Measurements from ENCODE around the gene WNK1. TPM values are rescaled to one million over a fixed set of nuclear protein-coding genes. Genes with fewer than 3 reads are reported as not detected.
"Not testable (repeated sequence)": the region's sequence is repeated elsewhere in the genome, so short reads cannot be mapped to it uniquely, and the experiment has no call there.

WNK1 gene
- total and polyA plus RNA-seq, 12 donors = 14.2 to 315 (median 123) TPM

DNA sequence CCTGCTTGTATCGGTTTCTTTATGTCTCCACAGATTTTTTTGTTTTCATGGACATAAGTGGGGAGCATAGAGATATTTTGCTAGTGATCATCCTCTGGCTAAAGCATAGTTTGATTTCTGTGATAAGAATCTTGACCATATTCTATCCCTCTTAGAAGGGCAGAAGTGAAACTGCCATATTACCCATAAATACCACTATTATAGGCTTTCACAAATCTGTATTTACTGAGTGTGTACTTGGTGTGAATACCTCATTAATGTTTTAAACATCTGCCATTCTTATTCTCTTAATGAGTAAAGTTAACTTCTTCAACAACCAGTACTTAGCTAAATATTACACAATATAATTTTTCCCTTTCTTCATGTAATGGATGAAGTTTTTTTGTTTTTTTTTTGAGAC lies 16.1 kb downstream of the WNK1 start:
- H3K4me3 ChIP-seq = no peak overlapping the region
- H3K36me3 ChIP-seq (replicated peaks in 1 of 2) = no peaks in the 10 kb centered on the region
- TF ChIP-seq CTCF (IDR thresholded peaks at IDR 0.05) (no peak), POLR2A (IDR thresholded peaks at IDR 0.05) (no peak)
- intact Hi-C loops (cut with DNase I) = no loop called here
- 91 to 100% (median 97%) methylated on average over 1 of the region's 1 CpG for WGBS, 4 donors
- peaks cover 0 to 45% of the 10 kb centered on the region in 2 donors for H3K4me1 ChIP-seq (replicated peaks in 1 of 2)
- H3K27me3 ChIP-seq = no peaks in the 10 kb centered on the region
- no peak overlapping the region for H3K27ac ChIP-seq
- no peak for DNase-seq
- H3K9me3 ChIP-seq (replicated peaks in 1 of 3) = no peaks in the 10 kb centered on the region

- intact Hi-C loops (cut with DNase I) = no loop called here
- 67 to 74% (median 68%) methylated on average over 2 of the region's 2 CpGs for WGBS, 4 donors
- H3K27ac ChIP-seq = no peak overlapping the region
- DNase-seq = no peak
- no peak overlapping the region for H3K4me3 ChIP-seq
- H3K9me3 ChIP-seq (replicated peaks in 1 of 3) = no peaks in the 10 kb centered on the region
- peaks cover 8 to 61% of the 10 kb centered on the region in 2 donors for H3K4me1 ChIP-seq (replicated peaks in 1 of 2)
- TF ChIP-seq CTCF (IDR thresholded peaks at IDR 0.05) (no peak), POLR2A (IDR thresholded peaks at IDR 0.05) (no peak)
- H3K36me3 ChIP-seq (replicated peaks in 1 of 2) = no peaks in the 10 kb centered on the region
- H3K27me3 ChIP-seq = no peaks in the 10 kb centered on the region
Measured at GRCh38 chr12:770479-770878, 18.1 kb downstream of the WNK1 start.

DNA sequence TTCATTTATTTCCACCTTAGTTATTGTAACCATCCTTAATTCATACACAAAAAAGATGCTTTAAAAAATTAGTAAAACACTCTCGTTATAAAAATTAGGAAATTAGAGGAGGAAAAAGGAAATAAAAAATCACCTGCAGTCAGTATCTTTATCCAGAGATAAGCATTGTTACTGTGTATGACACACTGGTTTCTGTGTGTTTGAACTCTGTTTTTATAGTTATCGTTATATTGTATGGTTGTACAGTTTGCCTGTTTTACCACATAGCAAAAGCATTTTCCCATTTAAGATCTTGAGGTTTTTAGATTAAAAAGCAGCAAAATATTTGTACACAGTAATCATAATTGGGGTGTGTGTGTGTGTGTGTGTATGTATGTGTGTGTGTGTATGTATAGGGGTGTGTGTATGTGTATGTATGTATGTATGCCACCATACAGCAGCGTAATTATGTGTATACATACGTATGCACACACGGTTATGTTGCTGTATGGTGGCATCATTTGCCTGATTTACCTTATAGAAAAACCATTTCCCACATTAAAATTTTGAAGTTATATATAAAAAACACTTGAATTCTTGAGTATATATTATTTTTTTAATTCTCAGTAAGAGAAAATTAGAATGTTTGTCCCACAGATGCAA lies 19.8 kb downstream of the WNK1 start:
- peaks cover 8 to 62% of the 10 kb centered on the region in 2 donors for H3K4me1 ChIP-seq (replicated peaks in 1 of 2)
- intact Hi-C loops (cut with DNase I) = no loop called here
- no peaks in the 10 kb centered on the region for H3K9me3 ChIP-seq (replicated peaks in 1 of 3)
- WGBS, 4 donors = 85 to 94% (median 87%) methylated on average over 5 of the region's 5 CpGs
- no peak overlapping the region for H3K4me3 ChIP-seq
- no peaks in the 10 kb centered on the region for H3K36me3 ChIP-seq (replicated peaks in 1 of 2)
- DNase-seq = no peak
- H3K27me3 ChIP-seq = no peaks in the 10 kb centered on the region
- no peak overlapping the region for H3K27ac ChIP-seq
- TF ChIP-seq CTCF (IDR thresholded peaks at IDR 0.05) (no peak), POLR2A (IDR thresholded peaks at IDR 0.05) (no peak)

DNA sequence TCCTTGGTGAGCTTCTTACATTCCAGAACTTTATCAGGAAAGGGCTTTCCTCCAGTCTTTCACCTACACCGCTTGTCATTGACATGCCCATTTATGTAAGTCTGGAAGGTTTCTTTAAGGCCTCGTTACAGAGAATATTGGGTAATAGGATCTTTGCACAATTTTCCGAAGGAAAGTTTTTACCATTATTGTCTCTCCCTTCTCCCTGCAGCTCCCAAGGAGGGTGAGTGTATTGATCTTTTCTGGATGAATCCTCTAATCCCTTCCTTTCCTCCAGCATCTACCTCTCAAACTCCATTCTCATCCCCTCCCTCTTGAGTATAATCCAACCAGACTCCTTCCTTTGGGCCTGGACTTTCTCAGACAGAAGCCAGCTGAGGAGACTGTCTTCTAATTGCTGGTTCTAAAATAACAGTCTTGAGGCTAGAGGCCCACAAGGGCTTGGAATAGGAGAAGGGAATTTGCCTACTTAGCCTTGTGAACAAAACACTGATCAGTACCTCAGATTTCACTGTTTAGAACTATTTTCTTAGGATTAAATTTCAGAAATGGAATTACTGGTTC lies 21.8 kb downstream of the WNK1 start:
- H3K9me3 ChIP-seq (replicated peaks in 1 of 3) = no peaks in the 10 kb centered on the region
- intact Hi-C loops (cut with DNase I) = no loop called here
- no peak for DNase-seq
- WGBS, 4 donors = 45 to 66% (median 59%) methylated on average over 3 of the region's 3 CpGs
- peaks cover 8 to 60% of the 10 kb centered on the region in 2 donors for H3K4me1 ChIP-seq (replicated peaks in 1 of 2)
- no peak for TF ChIP-seq POLR2A (IDR thresholded peaks at IDR 0.05)
- no peak for TF ChIP-seq CTCF (IDR thresholded peaks at IDR 0.05)
- H3K27ac ChIP-seq = no peak overlapping the region
- no peaks in the 10 kb centered on the region for H3K27me3 ChIP-seq
- no peak overlapping the region for H3K4me3 ChIP-seq
- no peaks in the 10 kb centered on the region for H3K36me3 ChIP-seq (replicated peaks in 1 of 2)

GRCh38 chr12:775973-776771 lies 23.8 kb downstream of the WNK1 start:
- intact Hi-C loops (cut with DNase I); DNase-seq; H3K27me3 ChIP-seq; H3K27ac ChIP-seq; H3K36me3 ChIP-seq (replicated peaks in 1 of 2); H3K9me3 ChIP-seq (replicated peaks in 1 of 3); H3K4me3 ChIP-seq: not testable (repeated sequence)
- peaks cover 24 to 66% of the 10 kb centered on the region in 2 donors for H3K4me1 ChIP-seq (replicated peaks in 1 of 2)
- WGBS, 4 donors = 91 to 93% (median 93%) methylated on average over 15 of the region's 15 CpGs

GRCh38 chr12:776772-777373 lies 24.5 kb downstream of the WNK1 start:
- H3K4me1 ChIP-seq (replicated peaks in 1 of 2) = peaks cover 27 to 72% of the 10 kb centered on the region in 2 donors
- H3K9me3 ChIP-seq (replicated peaks in 1 of 3); DNase-seq; H3K27ac ChIP-seq; intact Hi-C loops (cut with DNase I); H3K4me3 ChIP-seq; H3K36me3 ChIP-seq (replicated peaks in 1 of 2); H3K27me3 ChIP-seq: not testable (repeated sequence)
- 95 to 98% (median 97%) methylated on average over 5 of the region's 5 CpGs for WGBS, 4 donors

Measured in adrenal gland (tissue), 12 donors.